GM23338 (cell line): ENCODE data around the gene HTR2A. TPM values are rescaled to one million over a fixed set of nuclear protein-coding genes. Genes with fewer than 3 reads are reported as not detected.
A peak's percentile ranks its signal among the peaks of the same experiment; 100 is the strongest.

Experiments
- ATAC-seq: fragments of 200-7000 bp; cut with Tn5 transposase; 3 replicates; pipeline ENCODE4 v1.9.1; 2020
- DNase-seq: peaks from one replicate; pipeline ENCODE4 v3.0.0-alpha.2; 2015; ENCODE audit warnings: low spot score
- H2AFZ ChIP-seq: fragments of 200-600 bp; sonication (generic); 2 replicates; pipeline ENCODE4 v1.8.0; 2016; ENCODE audit warnings: antibody characterized with exemption, mild to moderate bottlenecking, moderate library complexity
- H3F3A ChIP-seq: fragments of 200-600 bp; sonication (generic); replicated peaks from 2 replicates; pipeline ENCODE4 v1.8.0; 2017; ENCODE audit warnings: antibody characterized with exemption, mixed run types, low read depth
- H3K27ac ChIP-seq: fragments of 200-600 bp; sonication (generic); 2 replicates; pipeline ENCODE4 v1.6.1; 2016; ENCODE audit warnings: low read depth
- H3K27me3 ChIP-seq: fragments of 200-600 bp; sonication (generic); 2 replicates; pipeline ENCODE4 v1.8.0; 2016; ENCODE audit warnings: mild to moderate bottlenecking, mixed run types, moderate library complexity; ENCODE audit not compliant: insufficient read depth
- H3K36me3 ChIP-seq: fragments of 200-600 bp; sonication (generic); 2 replicates; pipeline ENCODE4 v1.8.0; 2016; ENCODE audit warnings: mild to moderate bottlenecking; ENCODE audit not compliant: insufficient read depth
- H3K4me1 ChIP-seq: fragments of 200-600 bp; sonication (generic); 2 replicates; pipeline ENCODE4 v1.8.0; 2016; ENCODE audit warnings: mild to moderate bottlenecking, moderate library complexity; ENCODE audit not compliant: insufficient read depth
- H3K4me2 ChIP-seq: fragments of 200-600 bp; sonication (generic); 2 replicates; pipeline ENCODE4 v1.7.1; 2017; ENCODE audit warnings: mixed run types
- H3K4me3 ChIP-seq: fragments of 200-600 bp; sonication (generic); 2 replicates; pipeline ENCODE4 v1.6.1; 2016; ENCODE audit warnings: mixed run types
- H3K79me2 ChIP-seq: fragments of 200-600 bp; sonication (generic); replicated peaks from 2 replicates; pipeline ENCODE4 v1.8.0; 2017; ENCODE audit warnings: mild to moderate bottlenecking; ENCODE audit not compliant: insufficient read depth
- H3K9me2 ChIP-seq: fragments of 200-600 bp; sonication (generic); 2 replicates; pipeline ENCODE4 v1.8.0; 2017; ENCODE audit not compliant: insufficient read depth
- H4K20me1 ChIP-seq: fragments of 200-600 bp; sonication (generic); replicated peaks from 2 replicates; pipeline ENCODE4 v1.8.0; 2017; ENCODE audit warnings: mild to moderate bottlenecking; ENCODE audit not compliant: insufficient read depth
- H3K27ac Mint-ChIP-seq: 2 replicates; pipeline ENCODE4 v1.8.0; 2020; ENCODE audit warnings: inconsistent platforms, mild to moderate bottlenecking, moderate library complexity, mixed read lengths
- H3K27me3 Mint-ChIP-seq: 3 replicates; pipeline ENCODE4 v1.8.0; 2022; ENCODE audit warnings: low read depth, mild to moderate bottlenecking, moderate library complexity, mixed read lengths, inconsistent platforms; ENCODE audit not compliant: insufficient read depth, poor library complexity
- H3K36me3 Mint-ChIP-seq: 3 replicates; pipeline ENCODE4 v1.8.0; 2021; ENCODE audit warnings: low read depth, mild to moderate bottlenecking, inconsistent platforms, moderate library complexity, mixed read lengths
- H3K4me1 Mint-ChIP-seq: 3 replicates; pipeline ENCODE4 v1.8.0; 2020; ENCODE audit warnings: mild to moderate bottlenecking, inconsistent platforms, mixed read lengths
- H3K4me3 Mint-ChIP-seq: 3 replicates; pipeline ENCODE4 v1.8.0; 2021; ENCODE audit warnings: moderate library complexity, mild to moderate bottlenecking, inconsistent platforms, mixed read lengths
- H3K9me3 Mint-ChIP-seq: 3 replicates; pipeline ENCODE4 v1.8.0; 2020; ENCODE audit warnings: moderate library complexity, mild to moderate bottlenecking, inconsistent platforms, mixed read lengths
- CREB1 ChIP-seq: fragments of 250-450 bp; sonication (Bioruptor Pico); IDR thresholded peaks from 2 replicates; pipeline ENCODE4 v1.5.0; 2020; ENCODE audit warnings: low read depth, mild to moderate bottlenecking, moderate library complexity
- EZH2 ChIP-seq: fragments of 200-600 bp; sonication (generic); IDR thresholded peaks from one replicate; pipeline ENCODE4 v1.8.0; 2017; ENCODE audit warnings: antibody characterized with exemption, mild to moderate bottlenecking, low read depth; ENCODE audit not compliant: unreplicated experiment
- EZH2phosphoT487 ChIP-seq: fragments of 200-600 bp; sonication (generic); IDR thresholded peaks from one replicate; pipeline ENCODE4 v1.8.1; 2018; ENCODE audit warnings: antibody characterized with exemption; ENCODE audit not compliant: unreplicated experiment
- NANOG ChIP-seq: IDR thresholded peaks from 2 replicates; pipeline ENCODE4 v1.6.1; 2016; ENCODE audit warnings: antibody characterized with exemption, borderline replicate concordance
- POLR2AphosphoS5 ChIP-seq: IDR thresholded peaks from 2 replicates; pipeline ENCODE4 v1.6.1; 2016; ENCODE audit warnings: antibody characterized with exemption, low read depth
- REST ChIP-seq: IDR thresholded peaks from one replicate; pipeline ENCODE4 v1.6.1; 2018; ENCODE audit warnings: antibody characterized with exemption; ENCODE audit not compliant: unreplicated experiment
- STAT1 ChIP-seq: IDR thresholded peaks from one replicate; pipeline ENCODE4 v1.6.1; 2016; ENCODE audit warnings: antibody characterized with exemption; ENCODE audit not compliant: unreplicated experiment
- ZNF114 ChIP-seq: fragments of 250-450 bp; sonication (Bioruptor Pico); IDR thresholded peaks from 2 replicates; pipeline ENCODE4 v1.5.0; 2020; ENCODE audit warnings: mild to moderate bottlenecking, moderate library complexity
- ZNF331 ChIP-seq: fragments of 250-450 bp; sonication (Bioruptor Pico); IDR thresholded peaks from 2 replicates; pipeline ENCODE4 v1.5.0; 2020; ENCODE audit warnings: low read depth, mild to moderate bottlenecking, moderate library complexity
- polyA plus RNA-seq: library from polyadenylated mRNA; unstranded; fragments of >200 nt; fragmentation: Nextera tagmentation; extraction: Ambion mirVana; gene quantifications from 2 replicates; pipeline ENCODE4 v1.2.1, GENCODE V29; 2016
- total RNA-seq: library from RNA; depleted of rRNA; stranded (reverse); fragments of >200 nt; shearing (Covaris generic); gene quantifications from 2 replicates; pipeline ENCODE4 v1.2.3, GENCODE V29; 2014
- TF ChIP-seq, protein P1 (sequence below): fragments of 250-450 bp; sonication (Bioruptor Pico); IDR thresholded peaks from 2 replicates; pipeline ENCODE4 v1.5.0; 2020; ENCODE audit warnings: mild to moderate bottlenecking, moderate library complexity
- TF ChIP-seq, protein P2 (sequence below), 2 experiments: fragments of 200-600 bp in 1 of 2; sonication (generic) in 1 of 2; conservative IDR thresholded peaks; 2 replicates each; pipeline versions ENCODE4 v1.5.1 to v1.6.1; 2016 to 2017; ENCODE audit warnings: antibody characterized with exemption in 2 of 2, low read depth in 2 of 2, mild to moderate bottlenecking in 2 of 2, moderate library complexity in 1 of 2
- TF ChIP-seq, protein P3 (sequence below): IDR thresholded peaks from 2 replicates; pipeline ENCODE4 v1.6.1; 2016; ENCODE audit warnings: antibody characterized with exemption

Gene HTR2A
- total and polyA plus RNA-seq, 2 experiments from 2014 or later = not detected

GRCh38 chr13:46894568-46894967 lies 2.3 kb downstream of the HTR2A start:
- Histone ChIP-seq H3K27ac (no peak overlapping the region), H3K4me1 (peaks cover 22% of the 10 kb centered on the region), H3K9me2 (no peaks in the 10 kb centered on the region), H3F3A (no peaks in the 10 kb centered on the region), H3K4me2 (peak overlapping the region; percentile 96), H3K79me2 (no peaks in the 10 kb centered on the region), H3K27me3 (no peaks in the 10 kb centered on the region), H4K20me1 (no peaks in the 10 kb centered on the region), H3K36me3 (no peaks in the 10 kb centered on the region), H2AFZ (peak overlapping the region; percentile 100), H3K4me3 (peak overlapping the region; percentile 82)
- H3K9me3 Mint-ChIP-seq = no peaks in the 10 kb centered on the region
- peaks cover 2% of the 10 kb centered on the region for H3K27me3 Mint-ChIP-seq
- no peak for ATAC-seq
- peaks cover 22% of the 10 kb centered on the region for H3K4me1 Mint-ChIP-seq
- no peak overlapping the region for H3K27ac Mint-ChIP-seq
- H3K36me3 Mint-ChIP-seq = no peaks in the 10 kb centered on the region
- H3K4me3 Mint-ChIP-seq = peak overlapping the region; percentile 73
- DNase-seq = no peak
- no peak for TF ChIP-seq ZNF114 (CRISPR knock-in tag)
- no peak for TF ChIP-seq EZH2
- no peak for TF ChIP-seq EZH2phosphoT487
- TF ChIP-seq, protein P1, sequence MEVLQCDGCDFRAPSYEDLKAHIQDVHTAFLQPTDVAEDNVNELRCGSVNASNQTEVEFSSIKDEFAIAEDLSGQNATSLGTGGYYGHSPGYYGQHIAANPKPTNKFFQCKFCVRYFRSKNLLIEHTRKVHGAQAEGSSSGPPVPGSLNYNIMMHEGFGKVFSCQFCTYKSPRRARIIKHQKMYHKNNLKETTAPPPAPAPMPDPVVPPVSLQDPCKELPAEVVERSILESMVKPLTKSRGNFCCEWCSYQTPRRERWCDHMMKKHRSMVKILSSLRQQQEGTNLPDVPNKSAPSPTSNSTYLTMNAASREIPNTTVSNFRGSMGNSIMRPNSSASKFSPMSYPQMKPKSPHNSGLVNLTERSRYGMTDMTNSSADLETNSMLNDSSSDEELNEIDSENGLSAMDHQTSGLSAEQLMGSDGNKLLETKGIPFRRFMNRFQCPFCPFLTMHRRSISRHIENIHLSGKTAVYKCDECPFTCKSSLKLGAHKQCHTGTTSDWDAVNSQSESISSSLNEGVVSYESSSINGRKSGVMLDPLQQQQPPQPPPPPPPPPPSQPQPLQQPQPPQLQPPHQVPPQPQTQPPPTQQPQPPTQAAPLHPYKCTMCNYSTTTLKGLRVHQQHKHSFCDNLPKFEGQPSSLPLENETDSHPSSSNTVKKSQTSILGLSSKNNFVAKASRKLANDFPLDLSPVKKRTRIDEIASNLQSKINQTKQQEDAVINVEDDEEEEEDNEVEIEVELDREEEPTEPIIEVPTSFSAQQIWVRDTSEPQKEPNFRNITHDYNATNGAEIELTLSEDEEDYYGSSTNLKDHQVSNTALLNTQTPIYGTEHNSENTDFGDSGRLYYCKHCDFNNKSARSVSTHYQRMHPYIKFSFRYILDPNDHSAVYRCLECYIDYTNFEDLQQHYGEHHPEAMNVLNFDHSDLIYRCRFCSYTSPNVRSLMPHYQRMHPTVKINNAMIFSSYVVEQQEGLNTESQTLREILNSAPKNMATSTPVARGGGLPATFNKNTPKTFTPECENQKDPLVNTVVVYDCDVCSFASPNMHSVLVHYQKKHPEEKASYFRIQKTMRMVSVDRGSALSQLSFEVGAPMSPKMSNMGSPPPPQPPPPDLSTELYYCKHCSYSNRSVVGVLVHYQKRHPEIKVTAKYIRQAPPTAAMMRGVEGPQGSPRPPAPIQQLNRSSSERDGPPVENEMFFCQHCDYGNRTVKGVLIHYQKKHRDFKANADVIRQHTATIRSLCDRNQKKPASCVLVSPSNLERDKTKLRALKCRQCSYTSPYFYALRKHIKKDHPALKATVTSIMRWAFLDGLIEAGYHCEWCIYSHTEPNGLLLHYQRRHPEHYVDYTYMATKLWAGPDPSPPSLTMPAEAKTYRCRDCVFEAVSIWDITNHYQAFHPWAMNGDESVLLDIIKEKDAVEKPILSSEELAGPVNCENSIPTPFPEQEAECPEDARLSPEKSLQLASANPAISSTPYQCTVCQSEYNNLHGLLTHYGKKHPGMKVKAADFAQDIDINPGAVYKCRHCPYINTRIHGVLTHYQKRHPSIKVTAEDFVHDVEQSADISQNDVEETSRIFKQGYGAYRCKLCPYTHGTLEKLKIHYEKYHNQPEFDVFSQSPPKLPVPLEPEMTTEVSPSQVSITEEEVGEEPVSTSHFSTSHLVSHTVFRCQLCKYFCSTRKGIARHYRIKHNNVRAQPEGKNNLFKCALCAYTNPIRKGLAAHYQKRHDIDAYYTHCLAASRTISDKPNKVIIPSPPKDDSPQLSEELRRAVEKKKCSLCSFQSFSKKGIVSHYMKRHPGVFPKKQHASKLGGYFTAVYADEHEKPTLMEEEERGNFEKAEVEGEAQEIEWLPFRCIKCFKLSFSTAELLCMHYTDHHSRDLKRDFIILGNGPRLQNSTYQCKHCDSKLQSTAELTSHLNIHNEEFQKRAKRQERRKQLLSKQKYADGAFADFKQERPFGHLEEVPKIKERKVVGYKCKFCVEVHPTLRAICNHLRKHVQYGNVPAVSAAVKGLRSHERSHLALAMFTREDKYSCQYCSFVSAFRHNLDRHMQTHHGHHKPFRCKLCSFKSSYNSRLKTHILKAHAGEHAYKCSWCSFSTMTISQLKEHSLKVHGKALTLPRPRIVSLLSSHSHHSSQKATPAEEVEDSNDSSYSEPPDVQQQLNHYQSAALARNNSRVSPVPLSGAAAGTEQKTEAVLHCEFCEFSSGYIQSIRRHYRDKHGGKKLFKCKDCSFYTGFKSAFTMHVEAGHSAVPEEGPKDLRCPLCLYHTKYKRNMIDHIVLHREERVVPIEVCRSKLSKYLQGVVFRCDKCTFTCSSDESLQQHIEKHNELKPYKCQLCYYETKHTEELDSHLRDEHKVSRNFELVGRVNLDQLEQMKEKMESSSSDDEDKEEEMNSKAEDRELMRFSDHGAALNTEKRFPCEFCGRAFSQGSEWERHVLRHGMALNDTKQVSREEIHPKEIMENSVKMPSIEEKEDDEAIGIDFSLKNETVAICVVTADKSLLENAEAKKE (CRISPR knock-in tag) = no peak
- TF ChIP-seq CREB1 (CRISPR knock-in tag) = no peak
- no peak for TF ChIP-seq POLR2AphosphoS5
- TF ChIP-seq, protein P2, sequence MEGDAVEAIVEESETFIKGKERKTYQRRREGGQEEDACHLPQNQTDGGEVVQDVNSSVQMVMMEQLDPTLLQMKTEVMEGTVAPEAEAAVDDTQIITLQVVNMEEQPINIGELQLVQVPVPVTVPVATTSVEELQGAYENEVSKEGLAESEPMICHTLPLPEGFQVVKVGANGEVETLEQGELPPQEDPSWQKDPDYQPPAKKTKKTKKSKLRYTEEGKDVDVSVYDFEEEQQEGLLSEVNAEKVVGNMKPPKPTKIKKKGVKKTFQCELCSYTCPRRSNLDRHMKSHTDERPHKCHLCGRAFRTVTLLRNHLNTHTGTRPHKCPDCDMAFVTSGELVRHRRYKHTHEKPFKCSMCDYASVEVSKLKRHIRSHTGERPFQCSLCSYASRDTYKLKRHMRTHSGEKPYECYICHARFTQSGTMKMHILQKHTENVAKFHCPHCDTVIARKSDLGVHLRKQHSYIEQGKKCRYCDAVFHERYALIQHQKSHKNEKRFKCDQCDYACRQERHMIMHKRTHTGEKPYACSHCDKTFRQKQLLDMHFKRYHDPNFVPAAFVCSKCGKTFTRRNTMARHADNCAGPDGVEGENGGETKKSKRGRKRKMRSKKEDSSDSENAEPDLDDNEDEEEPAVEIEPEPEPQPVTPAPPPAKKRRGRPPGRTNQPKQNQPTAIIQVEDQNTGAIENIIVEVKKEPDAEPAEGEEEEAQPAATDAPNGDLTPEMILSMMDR (conservative IDR thresholded peaks at IDR 0.05; ENCODE audit: low read depth in 2 of 2) = no peak
- no peak for TF ChIP-seq REST
- no peak for TF ChIP-seq ZNF331
- TF ChIP-seq, protein P3, sequence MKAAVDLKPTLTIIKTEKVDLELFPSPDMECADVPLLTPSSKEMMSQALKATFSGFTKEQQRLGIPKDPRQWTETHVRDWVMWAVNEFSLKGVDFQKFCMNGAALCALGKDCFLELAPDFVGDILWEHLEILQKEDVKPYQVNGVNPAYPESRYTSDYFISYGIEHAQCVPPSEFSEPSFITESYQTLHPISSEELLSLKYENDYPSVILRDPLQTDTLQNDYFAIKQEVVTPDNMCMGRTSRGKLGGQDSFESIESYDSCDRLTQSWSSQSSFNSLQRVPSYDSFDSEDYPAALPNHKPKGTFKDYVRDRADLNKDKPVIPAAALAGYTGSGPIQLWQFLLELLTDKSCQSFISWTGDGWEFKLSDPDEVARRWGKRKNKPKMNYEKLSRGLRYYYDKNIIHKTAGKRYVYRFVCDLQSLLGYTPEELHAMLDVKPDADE = no peak
- TF ChIP-seq NANOG = no peak
- TF ChIP-seq STAT1 = no peak
